HuH-7.5 (cell line): ENCODE data around the gene LAMA2.

ENCODE experiments used
- DNase-seq: peaks from one replicate; pipeline ENCODE4 v3.0.0; 2011; ENCODE audit warnings: low spot score

Gene LAMA2

DNA sequence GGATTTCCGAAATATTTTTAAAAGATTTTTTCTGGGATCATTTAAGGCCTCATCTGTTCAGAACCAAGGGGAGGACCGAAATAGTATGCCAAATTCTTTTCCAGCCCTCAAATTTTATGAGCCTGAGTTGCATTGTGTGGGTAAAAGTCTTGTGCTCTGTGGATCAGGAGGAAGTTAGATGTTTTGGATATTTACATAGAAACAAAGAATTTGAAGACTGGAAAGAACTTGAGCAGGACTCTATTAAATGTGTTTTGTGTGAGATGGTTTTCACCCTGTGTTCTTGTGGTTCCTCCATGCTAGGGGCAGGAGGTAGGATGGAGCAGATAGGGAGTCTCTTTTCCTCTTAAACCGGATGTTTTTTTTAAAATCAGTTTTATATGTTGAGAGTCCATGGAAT lies 329.1 kb downstream of the LAMA2 start:
- DNase-seq, result no peak

- DNase-seq, result no peak
Observed at GRCh38 chr6:129215246-129215645, 332.3 kb downstream of the LAMA2 start.

- no peak for DNase-seq
Observed at GRCh38 chr6:129215916-129216520, 333.1 kb downstream of the LAMA2 start.

DNA sequence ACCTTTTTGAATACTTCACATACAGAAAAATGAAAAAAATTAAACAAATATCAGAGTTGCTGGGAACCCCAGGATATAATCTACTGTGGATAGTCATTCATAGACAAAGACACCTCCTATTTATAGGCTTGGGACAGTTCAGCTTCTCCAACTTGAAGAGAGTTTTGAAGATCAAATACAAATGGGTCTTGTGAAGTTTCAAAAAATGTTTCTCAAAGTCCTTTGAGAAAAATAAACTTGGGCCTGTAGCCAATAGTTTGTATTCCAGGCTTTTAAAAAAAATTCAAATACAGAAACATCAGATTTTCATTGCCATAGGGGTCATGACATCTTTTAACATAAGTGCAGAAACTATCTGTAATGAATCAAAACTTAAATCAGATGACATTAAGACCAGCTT lies 334.8 kb downstream of the LAMA2 start:
- no peak for DNase-seq

DNA sequence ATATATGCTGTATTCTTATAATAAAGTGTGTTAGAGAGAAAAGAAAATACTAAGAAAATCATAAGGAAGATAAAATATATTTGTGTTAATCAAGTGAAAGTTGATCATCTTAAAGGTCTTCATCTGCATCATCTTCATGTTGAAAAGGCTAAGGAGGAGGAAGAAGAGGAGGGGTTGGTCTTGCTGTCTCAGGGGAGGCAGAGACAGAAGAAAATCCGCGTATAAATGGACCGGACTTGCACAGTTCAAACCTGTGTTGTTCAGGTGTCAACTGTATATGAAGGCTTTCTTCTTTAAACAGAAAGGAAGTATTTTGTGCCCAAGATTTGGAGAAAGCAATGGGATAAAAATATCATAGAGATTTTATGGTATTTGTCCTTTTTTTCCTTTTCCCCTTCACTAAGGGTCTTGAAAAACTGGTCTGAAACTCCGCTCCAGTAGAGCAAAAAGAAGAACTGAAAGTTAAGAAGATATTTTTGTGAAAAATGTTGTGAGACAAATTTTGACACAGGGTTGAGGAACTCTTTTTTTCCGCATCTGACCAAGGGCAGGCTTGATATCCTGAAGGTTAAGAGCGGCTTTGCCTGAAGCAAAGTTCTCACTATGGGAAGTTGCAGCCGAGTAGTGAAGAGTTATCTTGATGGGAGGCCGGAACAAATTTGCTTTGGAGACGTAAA lies 350.7 kb downstream of the LAMA2 start:
- DNase-seq, result no peak

- DNase-seq, result no peak
Observed at GRCh38 chr6:129235167-129236000, 352.4 kb downstream of the LAMA2 start.

DNA sequence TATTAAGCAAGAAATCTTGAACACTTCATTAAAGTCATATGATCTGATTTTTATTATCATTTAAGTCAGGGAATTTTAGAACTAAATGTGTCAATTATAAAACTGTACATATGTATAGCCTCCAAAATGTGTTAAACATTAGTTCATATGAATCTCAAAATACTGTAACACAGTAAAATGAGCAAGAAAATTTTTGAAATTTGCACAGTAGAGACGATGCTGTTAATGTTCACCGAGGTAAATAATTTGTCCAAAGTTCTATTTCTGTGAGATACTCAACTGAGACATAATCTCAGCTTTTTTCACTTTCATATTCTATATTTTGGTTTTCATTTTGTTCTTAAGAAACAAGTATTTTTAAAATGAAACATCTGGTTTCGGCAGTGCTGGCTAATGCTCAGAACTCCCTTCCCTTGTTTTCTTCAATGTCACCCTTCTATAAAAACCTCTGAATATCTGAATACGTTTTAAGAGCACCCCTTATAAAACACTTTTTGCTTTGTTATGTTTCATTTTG lies 353.1 kb downstream of the LAMA2 start:
- DNase-seq, result no peak

DNA sequence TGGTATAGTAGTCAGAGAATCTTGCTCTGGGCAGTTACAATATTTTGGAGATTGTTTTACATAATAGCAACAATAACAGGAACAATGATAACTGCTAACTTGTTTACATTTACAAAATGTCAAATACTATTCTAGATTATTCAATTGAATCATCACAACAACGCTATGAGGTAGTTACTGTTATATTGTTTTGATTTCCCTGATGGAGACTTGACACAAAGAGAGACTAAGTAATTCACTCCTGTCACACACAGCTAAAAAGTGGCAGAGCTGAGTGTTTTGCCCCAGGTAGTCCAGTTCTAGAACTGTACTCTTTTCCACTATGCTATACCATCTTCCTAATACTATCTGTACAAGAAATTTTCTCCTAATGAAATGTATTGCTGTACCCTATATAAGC lies 356.1 kb downstream of the LAMA2 start:
- no peak for DNase-seq

GRCh38 chr6:129239825-129240491 lies 357.0 kb downstream of the LAMA2 start:
- DNase-seq, result no peak

- DNase-seq, result no peak
Observed at GRCh38 chr6:129240492-129240853, 357.5 kb downstream of the LAMA2 start.

DNA sequence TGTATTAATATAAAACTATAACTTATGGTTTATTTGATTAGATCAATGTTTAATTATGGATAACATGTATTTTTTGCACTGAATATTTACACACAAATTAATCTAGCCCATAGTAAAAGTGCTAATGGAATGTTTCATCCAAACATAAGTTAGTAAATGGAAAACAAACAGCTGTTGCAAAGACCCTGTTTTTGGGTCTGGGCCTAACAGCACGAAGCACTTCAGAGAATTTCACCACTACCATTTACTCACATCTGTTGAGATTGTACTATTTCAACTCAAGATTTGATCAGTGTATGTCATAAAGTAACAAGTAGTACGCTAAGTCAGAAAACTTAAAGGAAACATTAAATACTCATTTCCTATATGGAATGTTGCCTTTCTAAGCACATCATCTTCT lies 359.6 kb downstream of the LAMA2 start:
- DNase-seq, result no peak

DNA sequence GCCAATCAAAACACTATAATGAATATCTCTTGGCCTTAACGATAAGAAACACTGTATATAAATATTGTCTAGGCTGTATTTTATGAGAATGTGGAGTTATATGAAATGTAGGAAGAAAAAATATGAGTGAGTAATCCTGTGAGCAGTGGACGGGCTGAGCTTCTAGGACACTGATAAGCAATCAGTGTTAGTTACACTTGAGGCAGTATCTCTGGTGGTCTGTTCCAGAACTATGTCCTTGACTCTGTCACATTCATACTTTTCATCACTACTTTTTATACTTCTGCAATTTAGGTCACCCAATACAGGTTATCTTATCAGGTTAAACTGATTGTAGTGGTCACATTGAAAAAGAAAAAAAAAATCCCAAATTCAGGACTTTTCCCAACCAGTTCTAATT lies 360.4 kb downstream of the LAMA2 start:
- no peak for DNase-seq

DNA sequence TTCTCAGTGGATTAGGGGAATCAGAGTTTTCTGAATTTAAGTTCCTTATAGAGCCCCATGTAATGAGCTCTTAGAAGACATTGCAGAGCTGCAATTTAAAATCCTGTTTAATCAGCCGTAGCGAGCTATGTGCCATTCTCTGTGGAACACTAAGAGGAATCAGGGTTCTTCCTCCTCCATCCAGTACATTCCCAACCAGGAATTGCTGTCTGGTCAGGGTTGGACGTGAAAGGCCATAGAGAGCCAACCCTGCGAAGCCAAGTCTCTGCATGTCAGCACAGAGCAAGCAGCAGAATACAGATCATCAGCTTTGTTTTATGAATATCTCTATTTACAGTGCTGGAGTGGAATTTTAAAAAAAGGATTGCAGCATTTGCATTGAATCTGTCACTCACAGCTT lies 366.0 kb downstream of the LAMA2 start:
- DNase-seq, result no peak

DNA sequence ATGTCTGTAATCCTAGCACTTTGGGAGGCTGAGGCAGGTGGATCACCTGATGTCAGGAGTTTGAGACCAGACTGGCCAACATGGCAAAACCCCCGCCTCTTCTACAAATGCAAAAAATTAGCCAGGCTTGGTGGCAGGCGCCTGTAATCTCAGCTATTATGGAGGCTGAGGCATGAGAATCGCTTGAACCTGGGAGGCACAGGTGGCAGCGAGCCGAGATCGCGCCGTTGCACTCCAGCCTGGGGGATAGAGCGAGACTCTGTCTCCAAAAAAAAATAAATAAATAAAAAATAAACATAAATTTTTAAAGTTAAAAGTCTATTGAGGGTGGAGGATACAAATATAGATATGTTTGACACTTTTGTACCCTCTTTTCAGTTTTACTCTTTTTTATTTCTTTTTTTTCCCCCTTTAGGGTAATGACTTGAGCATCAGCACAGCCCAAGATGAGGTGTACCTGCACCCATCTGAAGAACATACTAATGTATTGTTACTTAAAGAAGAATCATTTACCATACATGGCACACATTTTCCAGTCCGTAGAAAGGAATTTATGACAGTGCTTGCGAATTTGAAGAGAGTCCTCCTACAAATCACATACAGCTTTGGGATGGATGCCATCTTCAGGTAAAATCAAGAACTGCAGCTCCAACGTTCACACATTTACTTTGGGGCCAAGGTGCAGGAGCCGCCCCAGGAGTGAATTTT lies 368.9 kb downstream of the LAMA2 start:
- DNase-seq, result no peak

GRCh38 chr6:129252377-129253071 lies 369.6 kb downstream of the LAMA2 start:
- no peak for DNase-seq

GRCh38 chr6:129253242-129253641 lies 370.3 kb downstream of the LAMA2 start:
- DNase-seq, result no peak

- DNase-seq, result no peak
Observed at GRCh38 chr6:129253727-129254126, 370.8 kb downstream of the LAMA2 start.

DNA sequence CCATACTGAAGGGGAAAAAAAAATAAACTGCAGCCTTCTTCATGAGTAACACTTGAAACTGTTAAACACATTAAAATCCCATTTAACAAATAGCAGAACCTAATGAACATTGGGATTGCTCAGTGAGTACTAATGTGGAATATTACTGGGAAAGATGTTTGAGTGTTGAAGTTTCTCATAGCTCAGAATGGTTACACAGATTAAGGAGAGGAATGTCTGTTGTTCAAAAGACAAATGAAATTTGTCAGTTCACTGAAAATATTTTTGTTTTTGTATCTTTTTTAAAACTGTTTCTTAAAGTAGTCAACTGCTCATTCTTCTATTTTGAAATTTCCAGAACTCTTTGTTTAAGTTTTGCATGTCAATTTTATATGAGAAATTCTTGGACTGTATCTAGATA lies 374.3 kb downstream of the LAMA2 start:
- DNase-seq, result no peak

- DNase-seq, result no peak
Observed at GRCh38 chr6:129262661-129263060, 379.7 kb downstream of the LAMA2 start.

GRCh38 chr6:129263176-129263575 lies 380.2 kb downstream of the LAMA2 start:
- DNase-seq, result no peak

- DNase-seq, result no peak
Observed at GRCh38 chr6:129264480-129265045, 381.6 kb downstream of the LAMA2 start.
